CD4-positive, alpha-beta T cell (primary cell): ENCODE measurements around the gene WDR41. TPM values are rescaled to one million over a fixed set of nuclear protein-coding genes. Genes with fewer than 3 reads are reported as not detected.
"Not testable (repeated sequence)": the region's sequence is repeated elsewhere in the genome, so short reads cannot be mapped to it uniquely, and the experiment has no call there.

Source experiments
- ATAC-seq: fragments of 200-7000 bp; cut with Tn5 transposase; one replicate; pipeline ENCODE4 v1.10.0; 2022; ENCODE audit warnings: mild to moderate bottlenecking; ENCODE audit not compliant: poor library complexity
- CTCF ChIA-PET: fragments of 350-600 bp; sonication (Branson Sonifier 250); formaldehyde crosslinking; loops from one replicate; lab custom pipeline; 2021; ENCODE audit warnings: antibody characterized with exemption, inconsistent platforms; lab: Charles Lee
- POLR2A ChIA-PET: fragments of 350-600 bp; sonication (Branson Sonifier 250); formaldehyde crosslinking; loops from one replicate; lab custom pipeline; 2021; ENCODE audit warnings: antibody characterized with exemption, inconsistent platforms; lab: Charles Lee
- DNase-seq, 14 experiments: peaks; one replicate each; pipeline ENCODE4 v3.0.0-alpha.2; 2013 to 2020; ENCODE audit warnings: mixed read lengths in 2 of 14
- H3K27ac ChIP-seq, 2 donors: one replicate each; pipeline versions ENCODE4 v1.5.1 to v1.7.0; 2013; ENCODE audit warnings: low read length in 2 of 2, low read depth in 1 of 2, mild to moderate bottlenecking in 1 of 2
- H3K27me3 ChIP-seq, 2 experiments: 1 replicate in 1 of 2; 2 replicates in 1 of 2; pipeline versions ENCODE4 v1.6.1 to v1.7.0; 2013; ENCODE audit warnings: low read length in 2 of 2, control low read depth in 1 of 2, mild to moderate bottlenecking in 1 of 2, moderate library complexity in 1 of 2; ENCODE audit not compliant: insufficient read depth in 2 of 2, control insufficient read depth in 1 of 2
- H3K36me3 ChIP-seq: one replicate; pipeline ENCODE4 v1.6.1; 2013; ENCODE audit warnings: low read length, control low read depth; ENCODE audit not compliant: insufficient read depth
- H3K4me1 ChIP-seq: one replicate; pipeline ENCODE4 v1.6.1; 2013; ENCODE audit warnings: low read length, control low read depth; ENCODE audit not compliant: insufficient read depth
- H3K4me3 ChIP-seq: one replicate; pipeline ENCODE4 v1.5.1; 2013; ENCODE audit warnings: mild to moderate bottlenecking, low read length, moderate library complexity
- H3K9me3 ChIP-seq, 2 experiments: 1 replicate in 1 of 2; 2 replicates in 1 of 2; pipeline versions ENCODE4 v1.6.1 to v1.7.0; 2013; ENCODE audit warnings: low read length in 2 of 2, mild to moderate bottlenecking in 2 of 2, control low read depth in 1 of 2, moderate library complexity in 1 of 2; ENCODE audit not compliant: control insufficient read depth in 1 of 2, insufficient read depth in 1 of 2
- H3K27ac Mint-ChIP-seq: one replicate; pipeline ENCODE4 v1.8.0; 2020; ENCODE audit warnings: mixed read lengths
- H3K27me3 Mint-ChIP-seq: one replicate; pipeline ENCODE4 v1.8.0; 2021; ENCODE audit warnings: mixed read lengths
- H3K36me3 Mint-ChIP-seq: one replicate; pipeline ENCODE4 v1.8.0; 2021; ENCODE audit warnings: low read depth, mixed read lengths
- H3K4me1 Mint-ChIP-seq: one replicate; pipeline ENCODE4 v1.8.0; 2021; ENCODE audit warnings: low read depth, mixed read lengths
- H3K4me3 Mint-ChIP-seq: one replicate; pipeline ENCODE4 v1.8.0; 2020; ENCODE audit warnings: mild to moderate bottlenecking, mixed read lengths
- H3K9me3 Mint-ChIP-seq: one replicate; pipeline ENCODE4 v1.8.0; 2020; ENCODE audit warnings: mixed read lengths
- intact Hi-C, 2 experiments: fragments of 100-400 bp; cut with DNase I in 1 of 2; cut with micrococcal nuclease in 1 of 2; formaldehyde crosslinking; loops; one replicate each; pipeline versions ENCODE4 v1.15.1 to v1.9.0; 2023 to 2025; cut with DNase I, micrococcal nuclease
- total RNA-seq, 174 experiments: library from RNA in 2 of 174; stranded (reverse) in 2 of 174; gene quantifications; one replicate each; pipeline ENCODE4 v1.2.3 and lab custom pipeline; 2021 to 2026
- TF ChIP-seq, protein P1 (sequence below): fragments of 200-600 bp; IDR thresholded peaks from one replicate; pipeline ENCODE4 v1.8.0; 2022; ENCODE audit warnings: antibody characterized with exemption, mild to moderate bottlenecking

The WDR41 gene
- total RNA-seq, 2 experiments from 2014 or later, result 4.2 to 4.4 TPM

DNA sequence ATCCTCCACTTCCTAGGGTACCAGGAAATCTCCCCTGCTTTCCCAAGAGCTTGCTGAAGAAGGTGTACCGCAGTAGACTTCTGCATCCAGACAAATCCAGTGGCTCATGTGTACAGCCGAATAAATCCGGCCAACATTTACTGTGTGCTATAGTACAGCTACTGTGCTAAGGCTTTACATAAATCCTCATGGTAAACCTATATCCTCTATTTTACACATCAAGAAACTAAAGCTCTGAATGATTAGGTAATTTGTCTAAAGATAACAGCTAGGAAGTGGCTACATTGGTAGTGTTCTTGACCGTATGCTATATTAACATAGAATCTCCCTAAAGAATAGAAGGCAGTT is 511 bp upstream of the WDR41 start:
- TF ChIP-seq, protein P1, sequence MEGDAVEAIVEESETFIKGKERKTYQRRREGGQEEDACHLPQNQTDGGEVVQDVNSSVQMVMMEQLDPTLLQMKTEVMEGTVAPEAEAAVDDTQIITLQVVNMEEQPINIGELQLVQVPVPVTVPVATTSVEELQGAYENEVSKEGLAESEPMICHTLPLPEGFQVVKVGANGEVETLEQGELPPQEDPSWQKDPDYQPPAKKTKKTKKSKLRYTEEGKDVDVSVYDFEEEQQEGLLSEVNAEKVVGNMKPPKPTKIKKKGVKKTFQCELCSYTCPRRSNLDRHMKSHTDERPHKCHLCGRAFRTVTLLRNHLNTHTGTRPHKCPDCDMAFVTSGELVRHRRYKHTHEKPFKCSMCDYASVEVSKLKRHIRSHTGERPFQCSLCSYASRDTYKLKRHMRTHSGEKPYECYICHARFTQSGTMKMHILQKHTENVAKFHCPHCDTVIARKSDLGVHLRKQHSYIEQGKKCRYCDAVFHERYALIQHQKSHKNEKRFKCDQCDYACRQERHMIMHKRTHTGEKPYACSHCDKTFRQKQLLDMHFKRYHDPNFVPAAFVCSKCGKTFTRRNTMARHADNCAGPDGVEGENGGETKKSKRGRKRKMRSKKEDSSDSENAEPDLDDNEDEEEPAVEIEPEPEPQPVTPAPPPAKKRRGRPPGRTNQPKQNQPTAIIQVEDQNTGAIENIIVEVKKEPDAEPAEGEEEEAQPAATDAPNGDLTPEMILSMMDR, result peak; percentile 27
- no peaks in the 10 kb centered on the region for H3K36me3 ChIP-seq
- Mint-ChIP-seq H3K36me3 (no peaks in the 10 kb centered on the region), H3K4me1 (peaks cover 24% of the 10 kb centered on the region), H3K9me3 (no peaks in the 10 kb centered on the region), H3K27ac (peak overlapping the region; percentile 69), H3K27me3 (peaks cover 38% of the 10 kb centered on the region), H3K4me3 (peak overlapping the region; percentile 96)
- no peak overlapping the region for H3K4me3 ChIP-seq
- intact Hi-C loops, result loop anchor here (2.0 to 10.0 kb wide), 7 partner anchors 285 to 1745 kb away; partner anchors contain the start of genes AGGF1 (in 1 of the 2), JMY (in 1 of the 2), SCAMP1 (in 1 of the 2) and TBCA (in 1 of the 2)
- H3K9me3 ChIP-seq, result no peaks in the 10 kb centered on the region
- H3K27ac ChIP-seq, result no peak overlapping the region
- DNase-seq (no peak), ATAC-seq (peak; percentile 2)
- no peaks in the 10 kb centered on the region for H3K27me3 ChIP-seq
- H3K4me1 ChIP-seq, result peaks cover 11% of the 10 kb centered on the region
- ChIA-PET POLR2A (interaction anchor here (0.9 to 1.9 kb wide), 9 partner anchors 337 to 1744 kb away, joined by 3 to 9 read pairs (median 7); partner anchors contain the start of genes AGGF1, AP3B1, JMY and SCAMP1), CTCF (interaction anchor here (1.1 to 2.0 kb wide), 8 partner anchors 8 to 624 kb away, joined by 3 to 12 read pairs (median 6); no protein-coding TSS in a partner anchor)

DNA sequence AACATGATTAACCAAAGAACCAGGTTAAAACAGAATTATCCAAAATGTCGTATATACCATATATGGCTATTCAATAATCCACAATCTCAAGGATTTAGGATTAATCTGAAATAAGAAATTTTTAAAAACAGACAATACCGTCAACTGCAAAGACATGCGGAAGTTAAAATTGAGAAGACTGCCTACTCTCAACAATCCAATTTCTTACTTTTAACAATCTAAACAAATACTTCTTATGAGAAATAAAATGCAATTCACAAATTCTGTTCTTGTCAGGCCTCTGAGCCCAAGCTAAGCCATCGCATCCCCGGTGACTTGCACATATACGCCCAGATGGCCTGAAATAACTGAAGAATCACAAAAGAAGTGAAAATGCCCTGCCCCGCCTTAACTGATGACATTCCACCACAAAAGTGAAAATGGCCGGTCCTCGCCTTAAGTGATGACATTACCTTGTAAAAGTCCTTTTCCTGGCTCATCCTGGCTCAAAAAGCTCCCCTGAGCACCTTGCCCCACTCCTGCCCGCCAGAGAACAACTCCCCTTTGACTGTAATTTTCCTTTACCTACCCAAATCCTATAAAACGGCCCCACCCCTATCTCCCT is 1.3 kb downstream of the WDR41 start:
- Histone ChIP-seq H3K4me1 (peaks cover 11% of the 10 kb centered on the region), H3K4me3 (peak overlapping the region; percentile 95)
- not testable (repeated sequence) for H3K36me3 ChIP-seq, H3K27ac ChIP-seq, H3K9me3 ChIP-seq, H3K9me3 Mint-ChIP-seq, H3K36me3 Mint-ChIP-seq, H3K27me3 ChIP-seq, ATAC-seq
- H3K4me1 Mint-ChIP-seq, result peaks cover 24% of the 10 kb centered on the region
- POLR2A ChIA-PET, result interaction anchor here (1.8 kb wide), 1 partner anchor 335 kb away, joined by 7 read pairs; no protein-coding TSS in a partner anchor
- CTCF ChIA-PET, result interaction anchor here (2.0 kb wide), 1 partner anchor 9 kb away, joined by 7 read pairs; no protein-coding TSS in a partner anchor
- intact Hi-C loops, result loop anchor here (5.0 to 10.0 kb wide), 5 partner anchors 286 to 1746 kb away; partner anchors contain the start of genes AGGF1 (in 1 of the 2), JMY (in 1 of the 2), SCAMP1 (in 1 of the 2) and TBCA (in 1 of the 2)
- H3K27me3 Mint-ChIP-seq, result peaks cover 22% of the 10 kb centered on the region
- H3K4me3 Mint-ChIP-seq, result peak overlapping the region; percentile 96
- H3K27ac Mint-ChIP-seq, result peak overlapping the region; percentile 2
- DNase-seq, result peak in 1 of 14 experiments; percentile 8

DNA sequence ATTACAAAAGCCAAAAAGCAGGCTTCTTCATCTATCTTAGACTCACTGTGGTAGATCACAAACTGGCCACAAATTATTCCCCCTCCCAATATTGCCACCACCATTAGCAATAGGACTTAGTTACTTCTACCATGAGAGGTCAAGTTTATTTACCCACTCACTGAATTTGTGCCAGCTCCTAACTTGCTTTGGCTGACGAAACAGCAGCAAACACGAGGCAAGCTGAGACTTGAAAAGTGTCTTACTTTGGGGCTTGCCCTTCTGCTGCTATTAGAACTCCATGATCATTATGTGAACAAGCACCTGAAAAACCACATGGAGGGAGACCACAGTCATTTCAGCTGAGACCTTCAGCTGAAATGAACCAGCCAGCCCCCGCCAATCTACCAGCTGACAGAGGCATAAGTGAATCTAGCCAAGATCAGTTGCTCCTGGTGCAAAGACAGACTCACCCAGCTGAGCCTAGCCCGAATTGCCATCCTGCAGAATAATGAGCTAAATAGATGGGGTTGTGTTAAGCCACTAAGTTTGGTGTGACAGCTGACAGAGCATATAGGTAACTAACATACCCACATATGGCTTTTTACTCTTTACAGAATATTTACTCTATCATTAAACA is 5.7 kb downstream of the WDR41 start:
- Histone ChIP-seq H3K27me3 (no peaks in the 10 kb centered on the region), H3K4me3 (no peak overlapping the region), H3K9me3 (no peaks in the 10 kb centered on the region), H3K36me3 (peaks cover 3% of the 10 kb centered on the region), H3K4me1 (peaks cover 5% of the 10 kb centered on the region), H3K27ac (no peak overlapping the region)
- H3K27me3 Mint-ChIP-seq, result no peaks in the 10 kb centered on the region
- peaks cover 19% of the 10 kb centered on the region for H3K4me1 Mint-ChIP-seq
- H3K4me3 Mint-ChIP-seq, result no peak overlapping the region
- DNase-seq, result no peak
- TF ChIP-seq, protein P1, result no peak
- no peaks in the 10 kb centered on the region for H3K9me3 Mint-ChIP-seq
- intact Hi-C loops, result loop anchor here in 1 of 2 experiments (10.0 kb wide), 1 partner anchor 1772 kb away; the partner anchor contains the start of gene POC5
- no peak for ATAC-seq
- CTCF ChIA-PET, result no interaction called here
- POLR2A ChIA-PET, result no interaction called here
- peaks cover 30% of the 10 kb centered on the region for H3K36me3 Mint-ChIP-seq
- no peak overlapping the region for H3K27ac Mint-ChIP-seq
